ENCODE data around the gene HJURP.
"Not testable (repeated sequence)": the region's sequence is repeated elsewhere in the genome, so short reads cannot be mapped to it uniquely, and the experiment has no call there.

HJURP gene
- 0.05 to 1.7 (median 1.1) reads per million in 3 experiments for total RNA-seq

DNA sequence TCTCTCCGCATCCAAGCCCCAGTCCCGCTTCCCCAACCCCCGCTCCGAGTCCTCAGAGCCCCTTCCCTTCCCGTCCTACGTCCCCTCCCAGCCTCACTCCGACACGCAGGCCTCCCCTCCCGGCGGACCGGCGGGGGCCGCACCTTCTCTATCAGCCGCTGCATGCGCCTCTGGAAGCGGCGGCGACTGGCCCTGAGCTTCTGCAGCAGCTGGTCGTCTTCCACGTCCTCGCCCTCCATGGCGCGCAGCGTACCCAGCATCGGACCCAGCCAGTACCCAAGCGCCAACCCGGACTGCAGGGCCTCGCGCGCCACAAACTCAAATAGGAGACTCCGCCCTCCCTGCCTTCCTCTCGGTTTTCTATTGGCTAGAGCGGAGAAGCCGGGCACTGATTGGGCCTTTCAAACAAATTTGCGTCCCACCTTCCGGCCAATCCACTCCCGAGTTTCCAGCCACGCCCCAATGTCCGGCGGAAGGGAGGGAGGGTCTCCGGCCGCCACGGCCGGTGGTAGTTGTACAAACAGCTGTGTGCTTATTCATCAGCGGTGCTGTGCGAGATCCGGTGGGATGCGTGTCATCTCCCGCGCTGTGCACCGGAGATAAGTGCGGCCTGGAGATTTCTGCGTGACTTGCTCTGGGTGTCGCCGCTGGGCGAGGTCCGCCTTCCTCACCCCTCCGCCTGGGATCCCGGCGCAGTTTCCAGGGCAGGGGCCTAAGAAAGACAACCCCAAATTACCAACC is at the start of gene HJURP:
Gene HJURP (minus strand): TSS at position 295 of the 741 bp plus-strand sequence. CDS start 35 bp downstream, at position 260.
- DNase-seq: peak; percentile 84

DNA sequence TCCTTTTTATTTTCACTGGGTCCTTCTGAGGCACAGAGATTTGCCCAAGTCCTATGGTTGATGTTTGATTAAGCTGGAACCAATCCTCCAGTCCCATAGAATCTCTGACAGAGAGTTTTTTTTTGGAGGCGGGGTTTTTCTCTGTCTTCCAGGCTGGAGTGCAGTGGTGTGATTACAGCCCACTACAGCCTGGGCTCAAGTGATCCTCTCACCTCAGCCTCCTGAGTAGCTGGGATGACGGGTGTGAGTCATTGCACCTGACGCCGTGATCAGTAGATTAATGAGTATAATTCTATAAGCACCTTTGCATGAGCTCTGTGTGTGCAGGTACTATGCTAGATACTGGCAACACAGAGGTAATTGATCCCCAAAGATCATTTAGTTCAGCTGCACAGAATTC is 47.5 kb upstream of the HJURP start:
- DNase-seq: no peak

DNA sequence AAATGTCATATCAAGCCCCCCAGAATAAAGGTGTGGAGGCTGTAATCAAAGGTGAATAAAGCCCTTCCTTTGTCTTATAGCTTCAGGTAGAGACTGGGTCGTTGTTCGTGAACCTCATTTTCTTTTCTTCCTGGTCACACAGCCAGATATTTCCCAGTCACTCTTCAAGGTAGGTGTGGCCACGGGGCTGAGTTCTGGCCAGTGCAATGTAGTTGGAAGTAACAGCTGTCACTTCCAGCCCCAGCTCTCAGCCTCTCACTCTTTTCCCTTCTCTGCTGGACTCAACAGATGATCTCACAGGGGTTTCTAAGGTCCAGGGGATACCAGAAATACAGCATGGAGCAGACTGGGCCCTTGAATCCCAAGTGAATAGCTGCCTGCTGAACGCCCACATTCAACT is 47.0 kb upstream of the HJURP start:
- DNase-seq: no peak

DNA sequence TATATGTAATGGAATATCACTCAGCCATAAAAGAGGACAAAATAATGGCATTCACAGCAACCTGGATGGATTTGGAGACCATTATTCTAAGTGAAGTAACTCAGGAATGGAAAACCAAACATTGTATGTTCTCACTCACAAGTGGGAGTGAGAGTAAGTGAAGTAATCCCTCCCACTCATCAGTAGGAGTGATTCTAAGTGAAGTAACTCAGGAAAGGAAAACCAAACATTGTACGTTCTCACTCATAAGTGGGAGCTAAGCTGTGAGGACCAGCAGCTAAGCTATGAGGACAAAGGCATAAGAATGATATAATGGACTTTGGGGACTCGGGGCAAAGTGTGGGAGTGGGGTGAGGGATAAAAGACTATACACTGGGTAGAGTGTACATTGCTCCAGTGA is 41.9 kb upstream of the HJURP start:
- not testable (repeated sequence) for DNase-seq

GRCh38 chr2:233892793-233893192 is 38.5 kb upstream of the HJURP start:
- no peak for DNase-seq

GRCh38 chr2:233882353-233882752 is 28.0 kb upstream of the HJURP start:
- no peak for DNase-seq

DNA sequence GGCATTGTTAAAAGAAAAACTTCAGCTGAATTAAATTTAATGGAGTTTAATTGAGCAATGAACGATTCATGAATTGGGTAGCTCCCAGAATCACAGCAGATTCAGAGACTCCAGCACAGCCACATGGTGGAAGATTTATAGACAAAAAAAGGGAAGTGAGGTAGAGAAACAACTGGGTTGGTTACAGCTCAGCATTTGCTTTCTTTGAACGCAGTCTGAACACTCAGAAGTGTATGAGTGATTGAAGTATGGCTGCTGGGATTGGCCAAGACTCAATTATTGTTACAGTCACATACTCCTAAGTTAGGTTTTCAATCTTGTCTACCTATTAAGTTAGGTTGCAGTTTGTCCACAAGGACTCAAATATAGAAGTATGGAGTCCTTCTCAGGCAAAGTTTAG is 17.8 kb upstream of the HJURP start:
- not testable (repeated sequence) for DNase-seq

GRCh38 chr2:233871432-233871831 is 17.1 kb upstream of the HJURP start:
- DNase-seq: no peak

GRCh38 chr2:233867993-233868532 is 13.7 kb upstream of the HJURP start, which contains the start of gene MSL3B:
Gene MSL3B, minus strand, starts transcription at chr2:233868386.
- DNase-seq: peak; percentile 62

DNA sequence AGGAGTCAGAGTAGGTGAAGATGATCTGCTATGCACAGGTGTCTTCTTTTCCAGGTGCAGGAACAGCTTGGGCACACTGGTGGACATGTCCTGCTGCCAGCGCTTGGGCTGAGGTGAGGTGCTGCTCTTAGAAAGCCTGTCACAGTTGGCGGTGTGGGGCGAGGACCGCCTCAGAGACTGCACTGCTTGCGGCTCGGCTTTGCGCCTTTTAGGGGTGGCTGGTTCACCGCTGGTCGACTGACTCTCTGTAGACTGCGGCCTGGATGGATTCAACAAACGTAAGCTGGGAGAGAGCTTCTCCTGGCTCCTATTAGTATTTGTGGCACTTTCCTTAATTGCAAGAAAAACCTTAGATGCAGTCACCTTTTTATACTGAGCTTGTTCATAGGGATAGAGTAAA is 12.1 kb upstream of the HJURP start:
- no peak for DNase-seq

DNA sequence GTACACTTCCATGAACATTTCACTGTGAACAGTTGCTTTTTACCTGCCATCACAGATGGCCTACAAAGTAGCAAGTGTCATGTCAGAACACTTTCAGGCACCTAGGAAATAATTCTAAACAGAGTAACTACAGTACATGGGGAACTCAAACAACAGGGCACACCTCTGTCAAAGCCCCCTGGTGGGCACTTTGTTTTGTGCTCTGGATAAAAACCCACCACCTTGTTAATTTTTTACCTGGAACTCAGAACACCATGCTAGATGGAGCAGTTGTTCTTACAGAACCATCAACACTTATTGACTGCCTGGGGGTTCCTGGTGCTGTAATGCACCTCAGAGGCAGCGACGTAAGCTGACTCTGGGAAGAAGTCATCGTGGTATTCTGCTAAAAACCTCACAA is 11.5 kb upstream of the HJURP start:
- no peak for DNase-seq

GRCh38 chr2:233862261-233862768 is 8.0 kb upstream of the HJURP start:
- no peak for DNase-seq

DNA sequence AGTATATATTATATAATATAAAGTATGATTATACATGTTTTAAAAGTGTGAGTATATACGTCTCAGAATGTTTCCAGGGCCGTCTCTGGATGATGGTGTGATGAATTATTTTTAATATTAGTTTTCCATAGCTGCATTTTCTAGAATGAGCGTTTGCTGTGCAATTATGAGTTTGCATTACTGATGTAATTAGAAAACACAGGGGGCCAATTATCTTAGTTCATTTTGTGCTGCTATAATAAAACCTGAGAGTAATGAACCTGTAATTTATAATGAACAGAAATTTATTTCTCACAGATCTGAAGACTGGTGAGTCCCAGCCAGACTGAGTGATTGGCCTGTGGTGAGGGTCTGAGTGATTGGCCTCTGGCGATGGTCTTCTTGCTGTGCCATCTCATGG is 4.0 kb upstream of the HJURP start:
- no peak for DNase-seq

- no peak for DNase-seq
These were observed 3.3 kb upstream of the HJURP start for GRCh38 chr2:233857511-233858141.

DNA sequence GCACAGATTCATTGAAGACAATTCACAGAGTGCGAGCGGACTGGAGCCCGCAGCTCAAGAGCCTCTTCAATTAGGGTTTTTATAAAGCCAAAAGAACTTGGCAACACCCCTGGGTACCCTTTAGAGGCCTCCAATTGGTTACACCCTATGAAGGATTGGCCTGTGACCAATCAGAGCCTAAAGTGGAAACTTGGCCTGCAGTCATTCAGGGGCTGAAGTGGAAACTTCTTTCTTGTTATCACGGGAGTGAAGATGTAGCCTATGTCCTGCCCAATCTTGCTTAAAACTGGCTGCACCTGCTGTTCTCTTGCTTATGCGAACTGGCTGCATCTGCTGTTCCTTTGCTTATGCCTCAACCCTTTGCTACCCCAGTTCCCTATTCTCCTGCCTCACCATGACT is 1.8 kb upstream of the HJURP start:
- no peak for DNase-seq

GRCh38 chr2:233855345-233855744 is 1.0 kb upstream of the HJURP start:
- no peak for DNase-seq

DNA sequence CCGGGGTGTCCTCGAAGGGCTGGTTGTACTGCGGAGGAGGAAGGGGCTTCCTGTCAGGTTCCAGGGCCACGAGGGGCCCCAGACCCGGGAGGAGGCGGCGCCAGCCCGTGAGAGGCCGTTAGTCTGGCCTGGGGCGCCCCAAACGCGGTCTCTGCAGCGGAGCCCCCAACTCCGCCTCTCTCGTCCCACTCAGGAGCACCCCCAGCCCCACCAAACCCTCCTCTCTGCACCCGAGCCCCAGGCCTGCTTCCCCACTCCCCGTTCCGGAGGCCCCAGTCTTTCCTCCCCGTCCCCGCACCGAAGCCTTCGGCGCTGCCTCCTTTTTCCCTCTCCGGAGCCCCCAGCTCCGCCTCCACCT is 473 bp downstream of the HJURP start:
- no peak for DNase-seq

- no peak for DNase-seq
These were observed 982 bp downstream of the HJURP start for GRCh38 chr2:233853353-233853752.

- DNase-seq: no peak
These were observed 2.3 kb downstream of the HJURP start for GRCh38 chr2:233852056-233852455.

- DNase-seq: no peak
These were observed 3.2 kb downstream of the HJURP start for GRCh38 chr2:233851169-233851568.

GRCh38 chr2:233850745-233851144 is 3.6 kb downstream of the HJURP start:
- no peak for DNase-seq

DNA sequence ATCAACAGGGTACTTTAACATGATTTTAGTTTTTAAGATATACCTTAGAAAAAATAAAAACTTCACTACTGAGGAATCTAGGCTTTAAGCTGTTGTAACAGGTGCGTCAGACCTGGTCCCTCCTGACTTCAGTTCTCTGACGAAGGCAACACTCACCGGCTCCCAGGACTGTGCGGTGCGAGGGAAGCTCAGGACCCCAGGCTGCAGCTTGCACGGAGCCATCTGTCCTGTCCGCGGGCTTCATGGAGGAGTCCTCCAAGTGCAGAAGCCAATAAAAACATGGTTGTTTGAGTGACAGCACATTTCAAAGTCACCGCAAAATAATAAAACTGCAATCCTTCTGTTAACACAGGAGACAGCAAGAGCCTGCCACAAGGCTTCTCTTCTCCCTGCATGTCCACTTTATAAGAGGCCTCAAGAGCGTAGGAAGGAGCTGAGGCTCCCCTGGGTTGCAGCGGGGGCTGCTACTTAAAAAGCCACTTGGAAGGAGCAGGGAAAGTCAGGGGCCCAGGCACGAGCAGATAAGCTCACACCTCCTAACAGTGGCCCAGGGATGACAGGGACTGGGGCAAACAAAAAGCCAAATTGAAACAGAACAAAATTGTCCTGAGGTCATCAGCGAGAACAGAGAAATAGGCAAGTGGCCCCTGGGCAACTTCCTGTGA is 4.6 kb downstream of the HJURP start:
- no peak for DNase-seq

GRCh38 chr2:233848276-233848675 is 6.1 kb downstream of the HJURP start:
- DNase-seq: no peak
